OCI-LY7 (cell line): ENCODE results near the gene PHF19.

Experiments used
- CTCF ChIP-seq: fragments of 200-600 bp; sonication (generic); conservative IDR thresholded peaks from 2 replicates; pipeline ENCODE4 v1.5.1; 2014; ENCODE audit warnings: mild to moderate bottlenecking, antibody characterized with exemption, low read length, moderate library complexity, mixed read lengths
- EZH2phosphoT487 ChIP-seq: fragments of 200-600 bp; sonication (generic); IDR thresholded peaks from 2 replicates; pipeline ENCODE4 v1.6.1; 2018; ENCODE audit warnings: low read depth, borderline replicate concordance, mild to moderate bottlenecking, mixed run types, antibody characterized with exemption, low read length, moderate library complexity, mixed read lengths

DNA sequence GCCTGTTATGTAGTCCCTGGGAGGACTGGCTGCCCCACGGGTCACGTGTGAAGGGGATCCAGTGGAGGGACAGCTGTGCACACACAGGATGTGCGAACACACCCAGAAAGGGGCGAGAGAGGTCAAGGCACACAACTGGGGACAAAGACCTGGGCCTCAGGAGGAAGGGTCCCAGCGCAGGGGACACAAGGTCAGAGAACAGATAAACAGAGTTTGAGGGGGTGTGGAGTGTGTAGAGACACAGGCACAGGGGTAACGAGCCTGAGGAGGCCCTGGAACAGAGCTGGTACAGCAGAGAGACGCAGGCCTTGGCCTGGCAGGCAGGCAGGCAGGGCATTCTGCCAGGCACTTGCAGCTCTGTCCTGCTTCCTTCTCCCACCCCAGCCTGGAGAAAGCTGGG, 19.5 kb downstream of the PHF19 start:
- no peak for TF ChIP-seq CTCF
- TF ChIP-seq EZH2phosphoT487 = no peak
